Mesenteric fat pad (tissue), 1 donor: ENCODE results near the gene VANGL2. TPM values are rescaled to one million over a fixed set of nuclear protein-coding genes. Genes with fewer than 3 reads are reported as not detected.

Experiments used
- DNase-seq: peaks from one replicate; pipeline ENCODE4 v3.0.0-alpha.2; 2020; ENCODE audit warnings: low spot score
- long read RNA-seq: library from polyadenylated mRNA; unstranded; transcript quantifications from one replicate; pipeline ENCODE4 v2.0.0, GENCODE V29; 2020
- total RNA-seq: library from RNA; stranded (reverse); fragmentation: NEBNext Ultra II Directional; extraction: Animal tissue kit (Norgen Biotek cat#: 25700); gene quantifications from one replicate; pipeline ENCODE4 v1.2.1, GENCODE V29; 2021
- donor health status: DM: yes; HTN: yes; CAD: no.

Gene VANGL2
- 1.7 TPM for total RNA-seq
- long read RNA-seq = 0 reads

- no peak for DNase-seq
Observed at GRCh38 chr1:160400223-160400645, at the start of gene VANGL2. Gene VANGL2 (plus strand): TSS chr1:160400564. CDS start chr1:160415838, 15,274 bp downstream.

GRCh38 chr1:160351629-160352028 lies 48.7 kb upstream of the VANGL2 start:
- no peak for DNase-seq

DNA sequence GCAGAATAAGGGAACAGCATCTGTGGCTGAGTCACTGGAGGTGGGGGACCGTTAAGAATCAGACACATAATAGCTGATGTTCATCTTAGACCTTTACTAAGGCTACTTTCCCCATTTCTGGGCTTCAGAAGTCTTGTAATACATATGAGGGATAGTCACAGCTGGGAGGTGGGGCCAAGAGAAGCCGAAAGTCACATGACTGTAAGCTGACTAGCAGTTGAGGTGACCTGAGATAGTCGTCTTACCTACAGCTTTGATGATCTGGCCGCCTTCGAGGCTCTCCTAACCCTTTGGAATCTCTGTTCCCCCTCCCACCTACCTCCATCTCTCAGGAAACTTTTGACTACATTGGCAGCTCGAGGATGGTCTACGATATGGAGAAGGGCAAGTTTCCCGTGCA lies 47.8 kb upstream of the VANGL2 start:
- no peak for DNase-seq

GRCh38 chr1:160353223-160353622 lies 47.1 kb upstream of the VANGL2 start:
- no peak for DNase-seq

- no peak for DNase-seq
Observed at GRCh38 chr1:160354388-160354985, 45.9 kb upstream of the VANGL2 start.

DNA sequence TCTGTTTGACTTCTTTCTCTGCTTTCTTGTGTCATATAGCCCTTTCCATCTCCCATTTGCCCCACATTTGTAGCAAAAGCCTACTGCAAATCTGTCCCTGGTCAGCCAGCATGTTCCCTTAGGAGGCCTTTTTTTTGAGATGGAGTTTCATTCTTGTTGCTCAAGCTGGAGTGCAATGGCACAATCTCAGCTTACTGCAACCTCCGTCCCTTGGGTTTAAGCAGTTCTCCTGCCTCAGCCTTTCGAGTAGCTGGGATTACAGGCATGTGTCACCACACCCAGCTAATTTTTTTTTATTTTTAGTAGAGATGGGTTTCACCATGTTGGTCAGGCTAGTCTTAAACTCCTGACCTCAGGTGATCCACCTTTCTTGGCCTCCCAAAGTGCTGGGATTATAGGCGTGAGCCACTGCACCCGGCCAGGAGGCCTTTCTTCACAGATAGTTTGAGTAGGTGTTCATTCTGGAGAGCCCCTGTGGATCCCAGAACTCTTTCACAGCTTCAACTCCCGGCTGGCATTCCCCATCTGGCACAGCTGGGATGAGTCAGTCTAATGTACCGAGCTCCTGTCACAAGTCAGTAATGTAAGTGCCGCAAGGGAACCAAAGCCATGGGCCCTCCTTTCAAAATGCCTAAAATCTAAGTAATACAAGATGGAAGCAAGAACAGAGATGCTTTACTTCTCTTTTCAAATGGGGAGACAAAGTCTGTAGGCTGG lies 42.9 kb upstream of the VANGL2 start:
- no peak for DNase-seq

- DNase-seq = no peak
Observed at GRCh38 chr1:160358073-160358472, 42.3 kb upstream of the VANGL2 start.

DNA sequence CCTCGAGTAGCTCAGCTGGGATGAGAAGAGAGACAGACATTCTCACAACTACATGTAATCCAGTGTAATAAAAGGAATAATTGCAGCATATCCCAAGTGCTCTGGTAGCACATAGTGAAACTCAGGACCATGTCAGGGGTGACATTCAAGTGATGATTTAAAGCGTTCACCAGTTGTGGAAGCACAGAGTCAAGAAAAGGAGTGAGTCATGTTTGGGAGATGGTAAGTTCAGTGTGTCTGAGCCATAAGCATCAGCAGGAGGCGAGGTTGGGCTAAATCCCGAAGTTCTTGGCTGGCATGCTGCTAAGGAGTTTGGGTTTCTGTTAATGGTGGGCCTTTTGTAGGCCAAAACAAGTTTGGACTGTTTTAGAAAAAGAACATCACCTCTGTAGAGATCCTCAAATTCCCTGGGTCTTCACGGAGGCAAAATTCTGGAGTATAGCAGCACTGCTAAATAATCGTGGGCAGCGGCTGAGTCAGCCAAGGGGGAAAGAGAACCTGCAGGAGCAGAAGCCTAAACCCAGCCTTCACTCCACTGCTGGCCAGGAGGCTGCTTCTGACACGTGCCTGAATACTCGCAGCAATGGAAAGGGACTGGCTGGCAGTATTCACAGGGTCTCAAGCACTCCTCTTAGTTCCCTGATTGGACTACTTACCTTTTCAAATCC lies 40.7 kb upstream of the VANGL2 start:
- no peak for DNase-seq

DNA sequence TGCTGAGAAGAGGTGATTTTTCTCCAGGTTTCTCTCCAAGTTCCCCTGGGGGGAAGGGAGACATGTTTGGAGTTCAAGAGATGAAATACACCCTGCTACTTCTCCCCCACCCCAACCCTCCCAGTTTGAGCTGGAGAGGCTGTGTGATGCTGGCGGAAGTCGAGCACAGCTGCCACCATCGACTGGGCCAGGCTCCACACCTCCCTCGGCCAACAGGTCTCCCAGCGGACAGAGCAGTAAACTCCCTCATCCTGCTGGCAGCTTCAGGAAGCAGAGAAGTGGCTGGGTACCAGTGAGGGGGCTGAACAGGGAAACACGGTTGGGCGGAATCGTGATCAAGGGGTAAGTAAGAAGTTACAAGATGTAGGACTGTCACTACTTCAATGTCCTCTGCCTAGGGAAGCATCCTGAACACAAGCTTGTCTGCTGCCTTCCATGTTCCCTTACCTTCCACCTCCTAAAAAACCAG lies 40.1 kb upstream of the VANGL2 start:
- DNase-seq = no peak

- DNase-seq = no peak
Observed at GRCh38 chr1:160361199-160361598, 39.2 kb upstream of the VANGL2 start.

- no peak for DNase-seq
Observed at GRCh38 chr1:160361814-160362167, 38.6 kb upstream of the VANGL2 start.

DNA sequence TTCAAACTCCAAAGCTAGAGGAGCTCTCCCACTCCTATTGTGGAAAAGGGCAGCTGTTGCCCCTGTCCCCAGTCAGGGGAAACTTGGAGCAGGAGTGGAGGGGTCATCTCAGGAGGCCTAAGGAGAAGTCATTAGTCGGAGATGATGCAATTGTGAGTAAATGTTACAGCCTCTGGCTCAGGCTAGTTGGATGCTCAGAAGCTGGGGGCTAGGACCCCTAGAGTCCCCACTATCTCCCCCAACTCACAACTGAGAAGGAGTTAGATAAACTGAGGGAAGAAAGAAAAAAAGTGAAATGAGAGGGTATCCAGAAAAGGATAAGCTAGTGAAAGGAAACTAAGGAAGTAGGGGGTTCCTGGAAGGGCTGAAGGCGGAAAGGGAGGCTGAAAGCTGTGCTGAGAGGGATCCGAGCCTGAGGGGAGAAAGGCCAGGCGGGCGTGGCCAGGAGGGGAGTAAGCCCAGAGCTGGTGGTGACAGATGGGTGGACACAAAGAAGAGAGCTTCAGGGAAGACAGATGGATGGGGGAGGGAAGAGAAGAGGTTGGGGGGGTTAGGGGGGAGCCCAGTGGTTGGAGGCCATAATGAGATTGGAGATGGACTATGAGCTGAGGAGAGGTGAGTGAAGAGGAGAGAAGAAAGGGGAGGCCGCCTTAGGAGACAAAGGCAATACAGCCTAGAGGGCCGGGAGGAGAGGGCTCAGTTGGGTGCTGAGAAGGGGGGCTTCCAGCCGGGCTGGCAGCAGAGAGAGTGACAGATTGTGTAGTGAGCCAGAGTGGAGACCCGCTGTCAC lies 38.0 kb upstream of the VANGL2 start:
- DNase-seq = no peak

DNA sequence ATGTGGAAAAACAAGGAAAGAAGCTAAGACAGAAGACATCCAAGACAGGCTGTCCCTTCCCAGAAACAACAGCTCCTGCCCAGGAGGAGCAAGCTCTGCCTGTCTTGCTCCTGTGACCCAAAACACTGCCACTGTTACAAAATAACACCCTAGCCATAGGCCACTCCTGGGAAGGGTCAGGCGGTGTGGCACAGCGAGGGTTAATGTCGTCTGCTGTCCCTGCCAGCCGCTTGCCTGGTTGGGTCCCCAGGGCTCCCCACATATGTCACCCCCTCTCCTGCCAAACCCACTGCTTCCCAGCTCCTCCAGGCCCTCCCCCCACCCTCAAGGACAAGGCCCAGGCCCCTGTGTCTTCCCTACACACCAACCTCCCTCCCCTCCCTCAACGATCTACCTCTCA lies 37.4 kb upstream of the VANGL2 start:
- no peak for DNase-seq

GRCh38 chr1:160363951-160364735 lies 36.2 kb upstream of the VANGL2 start:
- DNase-seq = no peak

GRCh38 chr1:160365325-160365724 lies 35.0 kb upstream of the VANGL2 start:
- DNase-seq = peak; percentile 76

DNA sequence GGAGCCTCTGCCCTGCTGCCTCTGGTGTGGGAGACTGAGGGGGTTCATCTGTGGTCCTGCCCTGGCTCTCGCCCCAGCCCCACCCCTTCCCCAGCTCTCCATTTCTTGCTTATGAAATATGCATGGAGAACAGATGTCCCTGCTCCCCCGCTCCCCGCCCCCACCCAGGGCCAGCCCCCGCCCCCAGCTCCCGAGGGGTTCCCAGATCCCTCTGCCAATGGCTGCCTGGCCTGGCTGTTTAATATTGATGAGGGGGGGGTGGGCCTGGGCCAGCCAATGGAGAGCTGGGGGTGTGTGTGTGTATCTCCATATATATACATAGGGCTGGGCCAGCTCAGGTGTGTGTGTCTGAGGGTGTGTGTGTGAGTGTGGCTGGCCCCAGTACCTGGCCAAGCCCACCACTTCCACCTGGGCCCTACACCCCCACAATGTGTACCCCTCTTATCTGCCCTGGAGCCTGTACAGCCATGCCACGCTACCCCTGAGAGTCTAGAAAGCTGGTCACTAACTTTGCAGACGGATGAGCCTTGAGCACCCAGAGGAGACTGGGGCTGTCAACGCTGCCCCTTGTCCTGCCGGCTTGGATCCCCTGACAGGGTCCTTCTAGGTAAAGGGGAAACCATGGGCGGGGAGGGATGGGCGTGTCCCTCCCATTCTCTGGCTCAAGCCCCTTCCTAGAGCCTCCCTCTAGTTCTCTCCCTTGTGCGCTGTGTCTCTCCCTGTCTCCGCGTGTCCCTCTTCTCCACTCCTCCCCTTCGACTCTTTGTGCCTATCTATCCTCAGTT lies 33.4 kb upstream of the VANGL2 start, which contains the start of gene NHLH1:
NHLH1 (plus strand) TSS at position 341 of the 785 bp plus-strand sequence. CDS start 3,661 bp downstream, outside the sequence.
- peak; percentile 64 for DNase-seq

DNA sequence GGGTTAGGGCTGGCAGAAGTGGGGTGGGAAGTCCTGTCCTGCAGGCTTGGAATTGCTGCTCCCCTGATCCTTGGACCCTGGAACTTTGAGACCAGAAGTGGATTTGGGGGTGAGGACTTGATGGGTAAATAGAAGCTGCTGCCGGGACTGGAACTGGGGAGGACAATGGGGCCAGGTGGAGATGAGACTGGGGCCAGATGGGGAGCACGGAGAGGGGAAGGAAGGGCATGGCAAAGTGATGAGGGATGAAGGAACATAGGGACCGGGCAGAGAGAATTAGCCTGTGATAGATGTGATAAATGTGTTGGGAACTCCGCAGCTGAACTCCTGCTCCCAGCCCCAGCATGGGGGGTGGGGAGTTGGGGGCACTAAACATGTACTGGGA lies 32.9 kb upstream of the VANGL2 start:
- DNase-seq = peak; percentile 79

DNA sequence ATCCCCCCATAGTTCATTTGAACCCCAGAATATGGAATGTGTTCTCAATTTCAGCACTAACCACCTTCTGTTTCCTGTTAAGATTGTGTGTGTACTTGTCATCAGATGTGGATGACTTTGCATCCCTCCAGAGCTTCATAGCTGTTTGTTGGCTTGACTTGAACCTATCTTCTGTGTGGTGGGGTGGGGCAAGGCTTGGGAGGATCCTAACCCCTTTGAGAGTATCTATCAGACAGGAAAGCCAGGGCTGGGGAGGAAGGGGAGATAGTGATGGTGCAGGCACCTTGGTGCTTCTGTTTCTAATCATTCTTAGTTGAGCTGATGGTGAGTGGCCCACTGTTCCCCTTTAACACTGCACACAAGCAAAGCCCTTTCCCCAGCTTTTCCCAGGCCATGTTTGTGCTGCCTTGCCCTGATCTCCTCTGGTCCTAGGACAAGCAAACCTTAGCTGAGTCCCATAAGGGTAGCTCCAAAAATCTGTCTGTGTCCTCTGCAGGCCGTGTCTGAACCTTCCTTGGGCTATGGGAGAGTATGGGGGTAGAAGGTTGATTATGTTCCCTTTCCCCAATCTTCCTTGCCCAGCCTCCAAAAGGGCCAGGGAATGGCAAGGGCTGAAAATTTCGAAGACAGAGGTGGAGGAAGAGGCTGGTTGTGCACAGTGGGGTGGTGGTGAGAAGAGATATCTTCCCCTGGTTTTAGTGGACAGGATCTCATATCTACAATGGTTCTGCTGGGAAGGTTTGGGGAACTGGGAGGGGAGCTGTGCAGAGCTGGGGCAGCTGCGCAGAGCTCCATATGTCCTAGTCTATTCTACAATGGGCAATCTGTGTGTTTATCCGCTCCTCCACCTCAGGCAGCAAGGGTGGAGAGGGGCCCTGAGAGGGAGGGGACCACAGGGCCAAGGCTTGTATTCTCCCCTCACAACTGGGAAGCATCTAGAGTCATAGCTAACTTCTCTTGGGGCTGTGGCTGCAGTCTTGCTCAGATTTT lies 32.1 kb upstream of the VANGL2 start:
- DNase-seq = peak; percentile 65

- DNase-seq = no peak
Observed at GRCh38 chr1:160369087-160369486, 31.3 kb upstream of the VANGL2 start.
